ENCODE data around the gene LCA5. TPM values are rescaled to one million over a fixed set of nuclear protein-coding genes. Genes with fewer than 3 reads are reported as not detected.

LCA5 gene
- total and polyA plus RNA-seq, 11 donors, result 0.42 to 3.6 (median 1.9) TPM

- no peak for DNase-seq
Measured at GRCh38 chr6:79510707-79511106, 26.5 kb downstream of the LCA5 start.

DNA sequence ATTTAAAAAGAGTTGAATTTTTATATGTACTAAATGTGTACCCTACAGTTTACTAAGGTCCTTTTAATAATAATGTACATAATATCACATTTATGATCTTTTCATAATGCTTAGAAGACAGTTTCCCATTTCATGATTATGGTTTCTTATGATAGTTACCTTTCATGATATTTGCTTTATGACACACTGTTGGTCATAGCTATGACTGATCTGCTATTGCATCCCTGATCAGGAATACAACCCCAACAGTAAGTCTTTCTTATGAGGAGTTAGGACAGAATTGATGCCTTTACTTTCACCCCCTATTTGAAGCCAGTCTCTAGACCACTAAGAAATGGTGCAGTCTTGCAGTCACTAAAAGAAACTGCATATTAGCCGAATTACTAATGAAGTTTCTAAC, 31.0 kb downstream of the LCA5 start:
- WGBS, 4 donors, result 88 to 100% (median 93%) methylated on average over 1 of the region's 1 CpG
- no peak for TF ChIP-seq POLR2A (IDR thresholded peaks at IDR 0.05)
- TF ChIP-seq, protein P1, sequence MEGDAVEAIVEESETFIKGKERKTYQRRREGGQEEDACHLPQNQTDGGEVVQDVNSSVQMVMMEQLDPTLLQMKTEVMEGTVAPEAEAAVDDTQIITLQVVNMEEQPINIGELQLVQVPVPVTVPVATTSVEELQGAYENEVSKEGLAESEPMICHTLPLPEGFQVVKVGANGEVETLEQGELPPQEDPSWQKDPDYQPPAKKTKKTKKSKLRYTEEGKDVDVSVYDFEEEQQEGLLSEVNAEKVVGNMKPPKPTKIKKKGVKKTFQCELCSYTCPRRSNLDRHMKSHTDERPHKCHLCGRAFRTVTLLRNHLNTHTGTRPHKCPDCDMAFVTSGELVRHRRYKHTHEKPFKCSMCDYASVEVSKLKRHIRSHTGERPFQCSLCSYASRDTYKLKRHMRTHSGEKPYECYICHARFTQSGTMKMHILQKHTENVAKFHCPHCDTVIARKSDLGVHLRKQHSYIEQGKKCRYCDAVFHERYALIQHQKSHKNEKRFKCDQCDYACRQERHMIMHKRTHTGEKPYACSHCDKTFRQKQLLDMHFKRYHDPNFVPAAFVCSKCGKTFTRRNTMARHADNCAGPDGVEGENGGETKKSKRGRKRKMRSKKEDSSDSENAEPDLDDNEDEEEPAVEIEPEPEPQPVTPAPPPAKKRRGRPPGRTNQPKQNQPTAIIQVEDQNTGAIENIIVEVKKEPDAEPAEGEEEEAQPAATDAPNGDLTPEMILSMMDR (IDR thresholded peaks at IDR 0.05), result no peak
- DNase-seq, result no peak
- Histone ChIP-seq H3K36me3 (peaks cover 0 to 12% (median 0%) of the 10 kb centered on the region in 9 donors), H3K27ac (no peak overlapping the region), H3K27me3 (no peaks in the 10 kb centered on the region), H3K9me3 (no peaks in the 10 kb centered on the region), H3K4me1 (no peaks in the 10 kb centered on the region), H3K4me3 (no peak overlapping the region)
- ATAC-seq, result no peak
- intact Hi-C loops (cut with DNase I), result no loop called here

More at GRCh38 chr6:79510707-79511106, 26.5 kb downstream of the LCA5 start:
- peaks cover 0 to 34% (median 8%) of the 10 kb centered on the region in 9 donors for H3K36me3 ChIP-seq
- no peak overlapping the region for H3K4me3 ChIP-seq
- intact Hi-C loops (cut with DNase I), result no loop called here
- TF ChIP-seq, protein P1 (IDR thresholded peaks at IDR 0.05), result no peak
- TF ChIP-seq POLR2A (IDR thresholded peaks at IDR 0.05), result no peak
- no peak for ATAC-seq
- no peak overlapping the region for H3K27ac ChIP-seq
- WGBS, 4 donors, result 36 to 98% (median 69%) methylated on average over 1 of the region's 1 CpG
- no peaks in the 10 kb centered on the region for H3K9me3 ChIP-seq
- H3K4me1 ChIP-seq, result no peaks in the 10 kb centered on the region
- H3K27me3 ChIP-seq, result no peaks in the 10 kb centered on the region

DNA sequence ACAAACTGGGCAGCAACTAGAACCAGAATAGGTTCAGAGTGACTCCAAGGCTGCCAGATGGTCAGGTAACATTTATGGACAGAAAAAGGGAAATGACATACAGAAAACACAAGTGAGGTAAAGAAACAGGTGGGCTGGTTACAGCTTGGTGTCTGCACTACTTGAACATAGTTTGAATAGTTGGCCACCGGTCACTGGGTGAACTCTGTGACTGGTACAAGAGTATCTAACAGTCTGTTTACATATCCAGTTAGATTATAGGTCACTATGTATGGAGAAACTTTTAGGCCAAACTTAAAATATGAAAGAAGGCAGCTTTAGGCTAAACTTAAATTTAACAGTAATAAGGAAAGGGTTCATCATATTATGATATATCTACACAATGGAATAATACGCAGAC, 32.9 kb downstream of the LCA5 start:
- H3K4me1 ChIP-seq, result no peaks in the 10 kb centered on the region
- H3K27ac ChIP-seq, result no peak overlapping the region
- ATAC-seq, result no peak
- no peaks in the 10 kb centered on the region for H3K27me3 ChIP-seq
- 94 to 97% (median 96%) methylated on average over 2 of the region's 2 CpGs for WGBS, 4 donors
- H3K4me3 ChIP-seq, result no peak overlapping the region
- DNase-seq, result no peak
- no peak for TF ChIP-seq POLR2A (IDR thresholded peaks at IDR 0.05)
- intact Hi-C loops (cut with DNase I), result no loop called here
- no peaks in the 10 kb centered on the region for H3K9me3 ChIP-seq
- peaks cover 0 to 9% (median 0%) of the 10 kb centered on the region in 9 donors for H3K36me3 ChIP-seq

GRCh38 chr6:79498842-79499241, 38.4 kb downstream of the LCA5 start:
- Histone ChIP-seq H3K4me3 (peak overlapping the region in 1 of 12 donors; percentile 5), H3K36me3 (no peaks in the 10 kb centered on the region), H3K27ac (no peak overlapping the region), H3K4me1 (no peaks in the 10 kb centered on the region), H3K9me3 (no peaks in the 10 kb centered on the region), H3K27me3 (no peaks in the 10 kb centered on the region)
- intact Hi-C loops (cut with DNase I), result no loop called here
- DNase-seq (no peak), ATAC-seq (no peak)
- TF ChIP-seq, protein P1 (IDR thresholded peaks at IDR 0.05), result no peak
- TF ChIP-seq POLR2A (IDR thresholded peaks at IDR 0.05), result no peak
- WGBS, 4 donors, result 79 to 84% (median 82%) methylated on average over 1 of the region's 1 CpG

DNA sequence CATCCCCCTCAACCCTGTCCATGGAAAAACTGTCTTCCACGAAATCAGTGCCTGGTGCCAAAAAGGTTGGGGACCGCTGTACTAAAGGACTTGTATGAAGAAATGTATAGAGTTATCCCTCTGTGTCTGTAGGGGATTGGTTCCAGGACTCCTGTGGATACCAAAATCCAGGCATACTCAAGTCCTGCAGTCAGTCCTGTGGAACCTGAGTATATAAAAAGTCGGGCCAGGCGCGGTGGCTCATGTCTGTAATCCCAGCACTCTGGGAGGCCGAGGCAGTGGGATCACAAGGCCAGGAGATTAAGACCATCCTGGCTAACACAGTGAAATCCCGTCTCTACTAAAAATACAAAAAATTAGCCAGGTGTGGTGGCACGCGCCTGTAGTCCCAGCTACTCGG, 42.0 kb downstream of the LCA5 start:
- Histone ChIP-seq H3K4me1 (no peaks in the 10 kb centered on the region), H3K36me3 (peaks cover 0 to 26% (median 2%) of the 10 kb centered on the region in 9 donors), H3K27ac (no peak overlapping the region), H3K27me3 (no peaks in the 10 kb centered on the region), H3K9me3 (no peaks in the 10 kb centered on the region), H3K4me3 (no peak overlapping the region)
- ATAC-seq (no peak), DNase-seq (no peak)
- WGBS, 4 donors, result 88 to 97% (median 93%) methylated on average over 10 of the region's 10 CpGs
- intact Hi-C loops (cut with DNase I), result no loop called here
- TF ChIP-seq, protein P1 (IDR thresholded peaks at IDR 0.05), result no peak
- no peak for TF ChIP-seq POLR2A (IDR thresholded peaks at IDR 0.05)

Data from heart left ventricle (tissue), 16 donors.